BLaER1 treated with 17β-estradiol and CSF1 and Interleukin-3, amounts not matched to agents 10 nM and 100 nM (cell line): Measurements from ENCODE around the gene H3-3A.

Experiments used
- H3K27ac ChIP-seq, 11 experiments: shearing (Covaris generic); formaldehyde crosslinking; 2 replicates each; pipeline ENCODE4 v1.8.1; 2022
- H3K27me3 ChIP-seq, 11 experiments: shearing (Covaris generic); formaldehyde crosslinking; 2 replicates each; pipeline ENCODE4 v1.8.1; 2022
- H3K36me3 ChIP-seq, 11 experiments: shearing (Covaris generic); formaldehyde crosslinking; 2 replicates each; pipeline ENCODE4 v1.8.1; 2022
- H3K4me1 ChIP-seq, 10 experiments: shearing (Covaris generic); formaldehyde crosslinking; 2 replicates each; pipeline ENCODE4 v1.8.1; 2022
- H3K4me2 ChIP-seq, 11 experiments: shearing (Covaris generic); formaldehyde crosslinking; 2 replicates each; pipeline ENCODE4 v1.8.1; 2022
- H3K4me3 ChIP-seq, 10 experiments: shearing (Covaris generic); formaldehyde crosslinking; 2 replicates each; pipeline ENCODE4 v1.8.1; 2022
- H3K9ac ChIP-seq, 11 experiments: shearing (Covaris generic); formaldehyde crosslinking; 2 replicates each; pipeline ENCODE4 v1.8.1; 2022
- H3K9me3 ChIP-seq, 11 experiments: shearing (Covaris generic); formaldehyde crosslinking; replicated peaks in 1 of 11; 2 replicates each; pipeline ENCODE4 v1.8.1; 2022
- H4K20me1 ChIP-seq, 11 experiments: shearing (Covaris generic); formaldehyde crosslinking; 2 replicates each; pipeline ENCODE4 v1.8.1; 2022
- Cebpa-rat ChIP-seq, 11 experiments: shearing (Covaris generic); IDR thresholded peaks; 2 replicates each; pipeline ENCODE4 v1.8.1; 2022

The H3-3A gene

DNA sequence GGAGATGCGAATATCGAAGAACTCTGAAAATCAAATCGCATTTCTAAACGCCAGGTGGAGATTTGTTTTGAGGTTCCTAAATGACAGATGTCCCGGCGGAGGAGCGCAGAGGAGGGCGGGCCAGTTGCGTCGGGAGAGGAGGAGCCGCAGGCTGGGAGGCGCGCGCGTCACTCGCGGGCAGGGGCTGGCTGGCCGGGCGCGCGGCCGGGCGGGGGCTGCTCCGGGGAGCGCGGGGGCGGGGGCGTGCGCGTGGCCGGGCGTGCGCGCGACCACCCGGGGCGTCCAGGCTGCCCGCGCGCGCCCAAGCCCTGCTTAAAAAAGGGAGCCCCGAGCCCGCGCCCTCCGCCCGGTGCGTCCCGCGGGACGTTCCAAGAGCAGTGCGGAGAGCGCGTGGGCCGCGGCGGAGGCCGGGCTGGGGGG is 47.3 kb downstream of the H3-3A start:
- peak overlapping the region; percentile 92 to 98 (median 96) for H3K27ac ChIP-seq
- no peak for TF ChIP-seq Cebpa-rat (IDR thresholded peaks at IDR 0.05)
- peaks cover 33 to 57% (median 47%) of the 10 kb centered on the region in 10 experiments for H3K4me1 ChIP-seq
- H3K4me2 ChIP-seq = peak overlapping the region; percentile 80 to 95 (median 90)
- H3K9me3 ChIP-seq = no peaks in the 10 kb centered on the region
- no peaks in the 10 kb centered on the region for H3K27me3 ChIP-seq
- peaks cover 0 to 5% (median 0%) of the 10 kb centered on the region in 11 experiments; a peak in 1 of 22 replicates for H4K20me1 ChIP-seq
- no peaks in the 10 kb centered on the region for H3K36me3 ChIP-seq
- peak overlapping the region; percentile 88 to 95 (median 92) for H3K9ac ChIP-seq
- peak overlapping the region; percentile 61 to 82 (median 74) for H3K4me3 ChIP-seq

DNA sequence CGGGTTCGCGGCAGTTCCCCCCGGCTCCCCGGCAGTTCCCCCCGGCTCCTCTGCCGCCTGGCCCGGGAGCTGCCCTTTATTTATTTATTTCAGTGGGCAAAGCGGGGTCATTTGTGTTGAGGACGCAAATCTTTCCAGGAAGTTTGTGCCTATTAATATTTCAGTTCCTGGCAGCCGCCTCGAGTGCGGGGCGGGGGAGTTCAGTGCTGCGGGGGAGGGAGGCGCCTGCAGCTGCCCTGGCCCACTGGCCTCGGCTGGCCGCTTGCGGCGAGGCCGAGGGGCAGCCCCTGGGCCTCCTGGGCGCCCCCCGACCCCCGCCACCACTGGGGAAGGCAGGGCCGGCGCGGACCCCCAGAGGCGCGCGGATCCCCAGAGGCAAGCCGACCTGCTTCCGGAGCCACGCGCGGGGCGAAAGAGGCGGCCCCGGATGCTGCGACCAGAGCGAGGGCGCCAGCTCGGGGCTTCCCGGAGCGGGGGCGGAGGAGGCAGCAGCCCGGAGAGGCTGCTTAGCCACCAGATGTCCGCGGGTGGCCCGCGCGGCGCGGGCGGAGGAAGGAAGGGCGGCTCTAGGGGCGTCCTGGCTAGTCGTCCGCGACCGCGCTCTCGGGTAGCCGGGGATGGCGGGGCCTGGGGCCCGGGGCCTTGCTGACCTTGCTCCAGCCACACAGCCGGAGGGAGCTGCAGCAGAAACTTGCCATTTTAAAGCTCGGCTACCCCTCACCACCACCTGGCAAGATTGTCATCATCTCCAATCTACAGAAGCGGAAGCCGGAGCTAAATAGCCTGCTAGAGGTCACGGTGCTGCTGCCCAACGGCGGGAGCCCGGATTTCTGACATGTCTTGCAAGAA is 48.0 kb downstream of the H3-3A start:
- Histone ChIP-seq H3K4me1 (peaks cover 33 to 57% (median 47%) of the 10 kb centered on the region in 10 experiments), H3K9me3 (no peaks in the 10 kb centered on the region), H3K9ac (peak overlapping the region; percentile 88 to 95 (median 92)), H3K36me3 (no peaks in the 10 kb centered on the region), H3K4me3 (peak overlapping the region; percentile 61 to 82 (median 74)), H3K27ac (peak overlapping the region; percentile 92 to 98 (median 96)), H3K4me2 (peak overlapping the region; percentile 80 to 95 (median 90)), H4K20me1 (peaks cover 0 to 5% (median 0%) of the 10 kb centered on the region in 11 experiments; a peak in 1 of 22 replicates), H3K27me3 (no peaks in the 10 kb centered on the region)
- no peak for TF ChIP-seq Cebpa-rat (IDR thresholded peaks at IDR 0.05)

DNA sequence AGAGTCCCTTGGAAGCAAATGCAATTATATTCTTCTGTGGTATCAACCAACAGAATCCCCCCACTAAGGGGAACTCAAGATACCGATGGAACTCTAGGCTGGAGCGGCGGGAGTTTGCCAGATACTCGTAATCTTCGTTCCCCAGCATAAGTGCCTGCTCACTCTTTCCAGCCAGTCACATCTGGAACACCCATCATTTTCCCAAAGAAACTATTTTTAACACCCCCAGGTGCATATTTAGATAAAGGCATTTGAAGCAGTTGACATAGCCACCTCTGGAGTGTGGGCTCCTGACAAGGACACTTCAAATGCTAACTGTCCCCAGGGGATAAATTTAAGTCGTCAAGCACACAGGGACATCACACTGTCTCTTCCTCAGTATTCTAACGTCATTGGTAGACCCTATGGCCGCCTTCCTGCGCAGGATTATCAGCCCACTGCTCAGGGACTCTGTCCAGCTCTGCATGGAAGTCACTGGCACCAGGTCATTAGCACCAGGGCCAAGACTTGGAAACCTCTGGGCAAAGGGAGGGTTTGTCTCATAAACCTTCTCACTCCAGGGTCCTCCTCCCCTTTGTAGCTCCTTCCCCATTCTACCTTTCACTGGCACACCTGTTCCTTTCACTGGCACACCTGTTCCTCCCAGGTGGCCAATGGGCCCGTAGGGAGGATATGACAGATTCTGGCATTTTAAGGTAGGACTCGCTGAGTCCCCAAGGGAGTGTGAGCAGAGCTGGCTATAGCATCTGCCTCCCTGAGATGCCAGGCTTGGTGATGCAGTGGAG is 48.8 kb downstream of the H3-3A start:
- Histone ChIP-seq H3K27ac (peak overlapping the region; percentile 92 to 98 (median 96); a peak in 21 of 22 replicates), H4K20me1 (peaks cover 0 to 5% (median 0%) of the 10 kb centered on the region in 11 experiments; a peak in 1 of 22 replicates), H3K9me3 (no peaks in the 10 kb centered on the region), H3K9ac (peak overlapping the region; percentile 88 to 95 (median 92)), H3K4me3 (peak overlapping the region; percentile 61 to 82 (median 74)), H3K4me1 (peaks cover 33 to 57% (median 47%) of the 10 kb centered on the region in 10 experiments), H3K36me3 (no peaks in the 10 kb centered on the region), H3K4me2 (peak overlapping the region; percentile 80 to 95 (median 90)), H3K27me3 (no peaks in the 10 kb centered on the region)
- no peak for TF ChIP-seq Cebpa-rat (IDR thresholded peaks at IDR 0.05)

DNA sequence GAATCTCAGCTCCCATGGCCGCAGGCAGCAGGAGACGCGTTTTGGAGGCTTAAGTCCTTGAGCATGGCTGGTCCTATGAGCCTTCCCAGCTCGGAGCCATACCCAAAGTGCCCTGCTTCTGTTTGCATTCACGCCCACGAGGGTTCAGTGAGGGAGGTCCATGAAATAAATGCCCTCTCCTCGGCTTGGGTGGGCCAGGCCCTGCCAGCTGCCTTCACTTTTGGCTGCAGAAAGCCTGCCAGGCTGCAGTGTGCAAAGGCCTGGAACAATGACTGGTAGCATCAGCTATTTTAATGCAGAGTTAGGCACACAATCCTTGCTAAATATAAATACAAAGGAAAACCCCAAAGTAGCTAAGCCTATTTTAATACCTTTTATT is 49.4 kb downstream of the H3-3A start:
- Histone ChIP-seq H3K4me1 (peaks cover 33 to 57% (median 47%) of the 10 kb centered on the region in 10 experiments), H3K27me3 (no peaks in the 10 kb centered on the region), H3K9me3 (no peaks in the 10 kb centered on the region), H3K9ac (peak overlapping the region in 8 of 11 experiments; percentile 88 to 95 (median 92); a peak in 13 of 22 replicates), H3K27ac (peak overlapping the region in 6 of 11 experiments; percentile 92 to 97 (median 96); a peak in 5 of 22 replicates), H3K36me3 (no peaks in the 10 kb centered on the region), H4K20me1 (peaks cover 0 to 5% (median 0%) of the 10 kb centered on the region in 11 experiments; a peak in 1 of 22 replicates), H3K4me3 (peak overlapping the region in 5 of 10 experiments; percentile 62 to 82 (median 75); a peak in 6 of 20 replicates), H3K4me2 (peak overlapping the region; percentile 80 to 95 (median 90))
- TF ChIP-seq Cebpa-rat (IDR thresholded peaks at IDR 0.05) = no peak

DNA sequence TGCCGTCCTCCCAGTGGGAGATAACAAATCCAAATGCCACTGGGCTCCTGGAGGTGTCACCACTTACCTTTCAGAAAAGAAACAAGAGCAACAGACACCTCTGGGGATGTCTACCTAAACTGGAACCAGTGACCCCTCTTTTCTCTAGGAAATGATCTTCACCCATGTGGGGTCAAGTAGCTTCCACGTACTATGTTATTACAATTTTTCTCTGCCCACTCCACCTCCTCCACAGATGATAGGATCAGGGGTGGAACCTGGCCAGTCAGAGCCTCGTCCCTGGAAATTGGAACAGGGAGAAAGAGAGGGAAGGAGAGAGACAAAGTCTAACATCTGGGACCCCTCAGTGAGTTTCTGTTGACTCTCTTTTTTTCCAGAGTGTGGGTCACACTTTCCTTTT is 50.1 kb downstream of the H3-3A start:
- H3K9me3 ChIP-seq = no peaks in the 10 kb centered on the region
- H3K4me3 ChIP-seq = peak overlapping the region in 1 of 10 experiments; percentile 9; a peak in 1 of 20 replicates
- H3K9ac ChIP-seq = peak overlapping the region in 4 of 11 experiments; percentile 9 to 93 (median 90); a peak in 3 of 22 replicates
- peaks cover 33 to 53% (median 42%) of the 10 kb centered on the region in 10 experiments for H3K4me1 ChIP-seq
- no peaks in the 10 kb centered on the region for H3K27me3 ChIP-seq
- TF ChIP-seq Cebpa-rat (IDR thresholded peaks at IDR 0.05) = no peak
- H3K27ac ChIP-seq = peak overlapping the region in 2 of 11 experiments; percentile 8 to 96; a peak in 2 of 22 replicates
- H3K4me2 ChIP-seq = peak overlapping the region in 10 of 11 experiments; percentile 80 to 95 (median 90); a peak in 19 of 22 replicates
- no peaks in the 10 kb centered on the region for H3K36me3 ChIP-seq
- H4K20me1 ChIP-seq = peaks cover 0 to 5% (median 0%) of the 10 kb centered on the region in 11 experiments; a peak in 1 of 22 replicates

DNA sequence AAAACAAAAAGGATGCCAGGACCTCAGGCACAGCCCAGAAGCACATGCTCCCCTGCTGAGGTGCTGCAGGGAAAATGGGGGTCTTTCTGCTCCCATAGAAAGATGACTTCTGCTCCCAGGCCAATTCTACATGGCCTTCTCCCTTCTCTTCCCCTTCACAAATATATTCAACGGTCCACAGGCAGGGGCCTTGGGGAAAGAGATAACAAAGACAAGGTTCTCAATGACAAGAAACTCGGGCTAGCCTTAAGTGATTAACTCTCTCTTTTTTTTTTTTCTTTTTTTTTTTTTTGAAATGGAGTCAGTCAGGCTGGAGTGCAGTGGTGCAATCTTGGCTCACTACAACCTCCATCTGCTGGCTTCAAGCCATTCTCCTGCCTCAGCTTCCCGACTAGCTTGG is 54.2 kb downstream of the H3-3A start:
- no peak overlapping the region for H3K4me3 ChIP-seq
- H3K9me3 ChIP-seq = no peaks in the 10 kb centered on the region
- H3K27me3 ChIP-seq = no peaks in the 10 kb centered on the region
- no peak overlapping the region for H3K27ac ChIP-seq
- H4K20me1 ChIP-seq = no peaks in the 10 kb centered on the region
- TF ChIP-seq Cebpa-rat (IDR thresholded peaks at IDR 0.05) = no peak
- peaks cover 16 to 42% (median 30%) of the 10 kb centered on the region in 10 experiments for H3K4me1 ChIP-seq
- H3K4me2 ChIP-seq = no peak overlapping the region
- H3K36me3 ChIP-seq = no peaks in the 10 kb centered on the region
- H3K9ac ChIP-seq = no peak overlapping the region

DNA sequence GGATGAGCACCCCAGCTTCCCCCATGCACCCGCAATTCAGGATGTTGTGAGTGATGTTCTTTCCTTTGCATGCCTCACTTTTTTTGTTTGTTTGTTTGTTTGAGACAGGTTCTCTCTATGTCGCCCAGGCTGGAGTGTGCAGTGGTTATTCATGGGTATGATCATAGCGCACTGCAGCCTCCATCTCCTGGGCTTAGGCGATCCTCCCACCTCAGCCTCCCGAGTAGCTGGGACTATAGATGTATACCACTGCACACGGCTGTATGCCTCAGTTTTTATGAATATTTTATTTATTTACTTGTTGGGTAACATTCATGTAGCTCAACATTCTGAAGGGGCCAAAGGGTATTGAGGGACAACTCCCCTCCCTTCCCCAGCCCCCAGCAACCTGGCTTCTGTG is 54.8 kb downstream of the H3-3A start:
- no peak overlapping the region for H3K9ac ChIP-seq
- H3K27me3 ChIP-seq = no peaks in the 10 kb centered on the region
- no peak for TF ChIP-seq Cebpa-rat (IDR thresholded peaks at IDR 0.05)
- no peak overlapping the region for H3K27ac ChIP-seq
- H3K4me1 ChIP-seq = peaks cover 9 to 38% (median 25%) of the 10 kb centered on the region in 10 experiments
- H3K9me3 ChIP-seq = no peaks in the 10 kb centered on the region
- H3K4me3 ChIP-seq = no peak overlapping the region
- no peaks in the 10 kb centered on the region for H4K20me1 ChIP-seq
- no peak overlapping the region for H3K4me2 ChIP-seq
- H3K36me3 ChIP-seq = no peaks in the 10 kb centered on the region

DNA sequence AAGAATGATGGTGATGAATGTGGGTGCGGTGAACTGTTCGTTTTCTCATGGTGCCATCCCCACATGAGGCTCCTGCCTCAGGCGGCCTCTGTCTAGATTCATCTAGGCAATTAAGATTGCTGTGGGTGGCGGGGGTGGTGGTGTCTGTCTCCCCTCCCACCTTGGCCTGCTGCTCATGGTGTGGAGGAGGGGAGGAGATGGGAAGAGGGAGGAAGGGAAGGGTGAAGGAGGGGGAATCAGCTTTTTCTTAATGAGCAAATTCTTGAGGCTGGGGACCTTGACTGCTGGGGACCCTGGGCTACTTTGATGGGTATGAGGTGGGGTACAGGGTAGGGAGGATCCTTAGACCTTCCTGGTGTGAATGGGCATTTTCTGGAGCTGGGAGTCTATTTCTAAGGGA is 55.8 kb downstream of the H3-3A start:
- Histone ChIP-seq H3K9me3 (no peaks in the 10 kb centered on the region), H3K27me3 (peaks cover 0 to 7% (median 0%) of the 10 kb centered on the region in 11 experiments; a peak in 3 of 22 replicates), H3K27ac (no peak overlapping the region), H4K20me1 (no peaks in the 10 kb centered on the region), H3K36me3 (no peaks in the 10 kb centered on the region), H3K9ac (no peak overlapping the region), H3K4me1 (peaks cover 8 to 38% (median 25%) of the 10 kb centered on the region in 10 experiments; a peak in 18 of 20 replicates), H3K4me3 (no peak overlapping the region), H3K4me2 (no peak overlapping the region)
- no peak for TF ChIP-seq Cebpa-rat (IDR thresholded peaks at IDR 0.05)
